HUES48 (cell line): ENCODE measurements around the gene AIMP1.

ENCODE experiments used
- H3K27ac ChIP-seq: one replicate; pipeline ENCODE4 v1.7.0; 2013; ENCODE audit warnings: low read depth, low read length, inconsistent platforms
- H3K27me3 ChIP-seq: 2 replicates; pipeline ENCODE4 v1.6.1; 2013; ENCODE audit warnings: mild to moderate bottlenecking, low read length; ENCODE audit not compliant: control insufficient read depth, insufficient read depth
- H3K36me3 ChIP-seq: 2 replicates; pipeline ENCODE4 v1.6.1; 2013; ENCODE audit warnings: low read length; ENCODE audit not compliant: control insufficient read depth, insufficient read depth
- H3K4me1 ChIP-seq: 2 replicates; pipeline ENCODE4 v1.6.1; 2013; ENCODE audit warnings: mild to moderate bottlenecking, low read length; ENCODE audit not compliant: control insufficient read depth, insufficient read depth
- H3K4me3 ChIP-seq: 2 replicates; pipeline ENCODE4 v1.5.1; 2013; ENCODE audit warnings: mild to moderate bottlenecking, low read depth, low read length
- H3K9ac ChIP-seq: 2 replicates; pipeline ENCODE4 v1.6.1; 2013; ENCODE audit warnings: mild to moderate bottlenecking, low read depth, low read length, moderate library complexity
- H3K9me3 ChIP-seq: 2 replicates; pipeline ENCODE4 v1.6.1; 2013; ENCODE audit warnings: low read length; ENCODE audit not compliant: control insufficient read depth, insufficient read depth

The AIMP1 gene

GRCh38 chr4:106329041-106329618 lies 12.8 kb downstream of the AIMP1 start:
- no peak overlapping the region for H3K9ac ChIP-seq
- no peaks in the 10 kb centered on the region for H3K27me3 ChIP-seq
- H3K4me1 ChIP-seq, result peaks cover 8% of the 10 kb centered on the region
- no peaks in the 10 kb centered on the region for H3K9me3 ChIP-seq
- peaks cover 86% of the 10 kb centered on the region for H3K36me3 ChIP-seq
- no peak overlapping the region for H3K27ac ChIP-seq
- H3K4me3 ChIP-seq, result no peak overlapping the region

GRCh38 chr4:106333186-106333585 lies 16.8 kb downstream of the AIMP1 start:
- H3K4me3 ChIP-seq, result no peak overlapping the region
- no peak overlapping the region for H3K27ac ChIP-seq
- H3K4me1 ChIP-seq, result no peaks in the 10 kb centered on the region
- H3K27me3 ChIP-seq, result no peaks in the 10 kb centered on the region
- no peak overlapping the region for H3K9ac ChIP-seq
- H3K36me3 ChIP-seq, result peaks cover 92% of the 10 kb centered on the region
- no peaks in the 10 kb centered on the region for H3K9me3 ChIP-seq

DNA sequence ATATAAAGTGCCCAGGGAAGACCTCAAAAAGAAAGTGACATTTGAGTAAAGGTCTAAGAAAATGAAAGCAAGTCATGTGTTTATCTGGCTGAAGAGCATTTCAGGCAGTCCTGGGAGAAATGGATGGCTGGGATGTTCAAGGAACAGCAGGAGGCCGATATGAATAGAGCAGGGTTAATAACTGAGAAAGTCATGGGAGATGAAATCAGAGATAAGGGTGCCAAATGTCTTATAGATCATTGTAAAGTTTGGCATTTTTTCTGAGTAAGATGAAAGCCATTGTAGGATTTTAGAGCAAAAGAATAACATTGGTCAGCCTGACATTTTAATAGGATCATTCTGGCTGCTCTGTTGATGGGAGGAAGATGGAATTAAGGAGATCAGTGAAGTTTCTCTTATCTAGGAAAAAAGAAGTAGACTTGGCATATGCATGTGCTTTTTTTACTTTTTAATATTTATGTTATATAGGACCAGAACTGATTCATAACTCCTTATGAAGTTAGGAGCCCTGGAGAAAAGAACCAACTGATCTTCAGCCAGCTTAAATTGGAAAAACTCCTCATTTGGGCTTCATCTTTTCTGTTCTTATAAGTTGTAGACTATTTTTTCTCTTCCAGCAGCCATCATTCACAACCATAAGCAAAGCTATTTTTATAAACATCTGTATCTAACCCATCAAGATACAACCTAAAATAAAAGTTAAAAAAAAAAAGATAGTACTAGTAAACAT lies 18.6 kb downstream of the AIMP1 start:
- H3K27me3 ChIP-seq, result no peaks in the 10 kb centered on the region
- H3K4me3 ChIP-seq, result no peak overlapping the region
- H3K36me3 ChIP-seq, result peaks cover 91% of the 10 kb centered on the region
- no peak overlapping the region for H3K9ac ChIP-seq
- H3K27ac ChIP-seq, result no peak overlapping the region
- no peaks in the 10 kb centered on the region for H3K4me1 ChIP-seq
- no peaks in the 10 kb centered on the region for H3K9me3 ChIP-seq

DNA sequence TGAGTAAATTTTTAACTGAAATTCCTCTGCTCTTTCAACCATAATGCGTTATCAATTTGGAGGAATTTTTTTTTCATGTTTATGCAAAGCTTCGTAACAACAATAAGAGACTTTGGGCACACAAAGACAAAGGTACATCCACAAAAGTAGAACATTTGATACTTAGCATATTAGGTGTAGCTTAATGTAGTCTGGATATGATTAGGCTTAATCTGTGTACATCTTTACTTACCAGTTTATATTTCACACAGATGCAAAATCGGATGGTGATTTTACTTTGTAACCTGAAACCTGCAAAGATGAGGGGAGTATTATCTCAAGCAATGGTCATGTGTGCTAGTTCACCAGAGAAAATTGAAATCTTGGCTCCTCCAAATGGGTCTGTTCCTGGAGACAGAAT lies 20.3 kb downstream of the AIMP1 start:
- no peaks in the 10 kb centered on the region for H3K9me3 ChIP-seq
- H3K27me3 ChIP-seq, result no peaks in the 10 kb centered on the region
- no peak overlapping the region for H3K4me3 ChIP-seq
- no peaks in the 10 kb centered on the region for H3K4me1 ChIP-seq
- peaks cover 79% of the 10 kb centered on the region for H3K36me3 ChIP-seq
- no peak overlapping the region for H3K27ac ChIP-seq
- H3K9ac ChIP-seq, result no peak overlapping the region

DNA sequence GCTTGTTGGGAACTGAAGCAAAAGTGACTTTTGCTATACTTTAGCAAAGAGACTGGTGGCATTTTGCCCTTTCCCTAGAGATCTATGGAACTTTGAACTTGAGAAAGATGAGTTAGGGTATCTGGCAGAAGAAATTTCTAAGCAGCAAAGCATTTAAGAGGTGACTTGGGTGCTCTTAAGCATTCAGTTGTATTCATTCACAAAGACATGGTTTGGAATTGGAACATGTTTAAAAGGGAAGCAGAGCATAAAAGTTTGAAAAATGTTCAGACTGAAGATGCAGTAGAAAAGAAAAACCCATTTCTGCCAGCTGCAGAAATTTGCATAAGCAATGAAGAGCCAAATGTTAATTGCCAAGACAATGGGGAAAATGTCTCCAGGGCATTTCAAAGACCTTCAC lies 21.6 kb downstream of the AIMP1 start:
- H3K4me3 ChIP-seq, result no peak overlapping the region
- H3K36me3 ChIP-seq, result peaks cover 66% of the 10 kb centered on the region
- no peaks in the 10 kb centered on the region for H3K4me1 ChIP-seq
- no peak overlapping the region for H3K27ac ChIP-seq
- H3K9me3 ChIP-seq, result no peaks in the 10 kb centered on the region
- no peaks in the 10 kb centered on the region for H3K27me3 ChIP-seq
- H3K9ac ChIP-seq, result no peak overlapping the region

GRCh38 chr4:106338671-106339070 lies 22.3 kb downstream of the AIMP1 start:
- Histone ChIP-seq H3K27ac (no peak overlapping the region), H3K4me1 (no peaks in the 10 kb centered on the region), H3K36me3 (peaks cover 58% of the 10 kb centered on the region), H3K9ac (no peak overlapping the region), H3K9me3 (no peaks in the 10 kb centered on the region), H3K27me3 (no peaks in the 10 kb centered on the region), H3K4me3 (no peak overlapping the region)

- Histone ChIP-seq H3K9me3 (no peaks in the 10 kb centered on the region), H3K4me1 (no peaks in the 10 kb centered on the region), H3K27ac (no peak overlapping the region), H3K4me3 (no peak overlapping the region), H3K27me3 (no peaks in the 10 kb centered on the region), H3K36me3 (peaks cover 50% of the 10 kb centered on the region), H3K9ac (no peak overlapping the region)
These were observed 23.1 kb downstream of the AIMP1 start for GRCh38 chr4:106339431-106339830.

DNA sequence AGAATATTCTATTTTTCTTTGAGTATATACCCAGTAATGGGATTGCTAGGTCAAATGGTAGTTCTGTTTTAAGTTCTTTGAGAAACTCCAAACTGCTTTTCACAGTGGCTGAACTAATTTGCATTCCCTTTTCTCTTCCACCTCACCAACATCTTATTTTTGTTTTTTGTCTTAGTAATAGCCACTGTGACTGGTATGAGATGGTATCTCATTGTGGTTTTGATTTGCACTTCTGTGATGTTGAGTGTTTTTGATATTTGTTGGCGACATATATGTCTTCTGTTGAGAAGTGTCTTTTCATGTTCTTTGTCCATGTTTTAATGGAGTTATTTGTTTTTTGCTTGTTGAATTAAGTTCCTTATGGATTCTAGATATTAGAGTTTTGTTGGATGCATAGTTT lies 24.4 kb downstream of the AIMP1 start:
- Histone ChIP-seq H3K36me3 (peaks cover 38% of the 10 kb centered on the region), H3K9me3 (no peaks in the 10 kb centered on the region), H3K9ac (no peak overlapping the region), H3K27ac (no peak overlapping the region), H3K4me1 (0 out of 2 replicates have a peak, but pooled peaks cover 4% of the 10 kb centered on the region), H3K27me3 (no peaks in the 10 kb centered on the region), H3K4me3 (no peak overlapping the region)

DNA sequence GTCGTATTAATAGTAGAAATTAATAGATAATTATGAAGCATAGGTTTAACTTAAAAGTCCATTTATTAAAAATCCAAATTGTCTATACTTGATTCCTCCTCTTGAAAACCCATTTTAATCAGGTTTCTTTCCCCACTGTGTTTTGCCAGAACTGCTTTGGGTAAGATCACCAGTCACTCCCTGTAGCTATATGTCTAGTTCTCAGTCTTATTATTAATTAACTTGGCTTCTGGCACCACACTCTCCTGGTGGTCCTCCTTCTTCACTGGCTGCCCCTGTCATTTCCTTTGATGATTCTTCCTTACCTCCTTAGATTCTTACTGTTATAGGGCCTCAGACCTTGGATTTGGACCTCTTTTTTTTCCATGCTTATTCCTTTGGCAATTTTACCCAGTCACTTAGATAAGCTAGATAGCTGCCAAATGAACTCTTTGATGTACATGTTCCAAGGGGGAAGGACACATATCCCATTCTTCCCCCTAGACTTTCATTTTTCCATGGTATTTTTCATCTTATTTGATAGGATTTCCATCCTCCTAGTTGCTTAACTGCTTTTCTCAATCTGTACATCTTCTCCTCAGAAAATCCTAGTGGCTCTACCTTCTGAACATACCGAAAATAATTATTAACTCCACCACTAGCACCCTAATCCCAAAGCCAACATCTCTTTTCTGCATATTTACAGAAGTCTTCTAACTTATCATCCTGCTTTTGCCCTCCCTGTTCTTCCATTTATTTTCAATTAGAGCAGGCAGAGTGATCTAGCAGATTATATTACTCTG lies 27.7 kb downstream of the AIMP1 start:
- no peak overlapping the region for H3K9ac ChIP-seq
- H3K27ac ChIP-seq, result peak overlapping the region; percentile 35
- H3K27me3 ChIP-seq, result no peaks in the 10 kb centered on the region
- 0 out of 2 replicates have a peak, but pooled peaks cover 4% of the 10 kb centered on the region for H3K4me1 ChIP-seq
- peaks cover 32% of the 10 kb centered on the region for H3K36me3 ChIP-seq
- H3K4me3 ChIP-seq, result no peak overlapping the region
- H3K9me3 ChIP-seq, result no peaks in the 10 kb centered on the region

GRCh38 chr4:106344647-106344970 lies 28.3 kb downstream of the AIMP1 start:
- no peaks in the 10 kb centered on the region for H3K27me3 ChIP-seq
- H3K4me3 ChIP-seq, result no peak overlapping the region
- H3K27ac ChIP-seq, result peak overlapping the region; percentile 35
- no peak overlapping the region for H3K9ac ChIP-seq
- no peaks in the 10 kb centered on the region for H3K9me3 ChIP-seq
- H3K4me1 ChIP-seq, result 0 out of 2 replicates have a peak, but pooled peaks cover 4% of the 10 kb centered on the region
- H3K36me3 ChIP-seq, result peaks cover 29% of the 10 kb centered on the region

DNA sequence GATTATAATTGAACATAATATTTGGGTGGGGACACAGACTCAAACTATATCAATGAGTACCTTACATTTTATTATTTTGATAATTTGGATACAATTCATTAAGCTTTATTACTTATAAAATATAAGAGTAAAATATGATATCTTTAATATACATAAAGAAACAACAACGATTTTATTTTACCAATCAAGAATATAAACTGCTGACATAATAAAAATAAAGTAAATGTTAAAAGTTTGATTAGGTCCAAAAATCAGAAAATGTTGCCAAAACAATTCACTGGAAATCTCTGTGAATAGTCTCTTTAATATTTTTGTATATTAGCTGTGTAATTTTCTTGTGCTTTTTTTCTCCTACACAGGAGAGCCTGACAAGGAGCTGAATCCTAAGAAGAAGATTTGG lies 30.8 kb downstream of the AIMP1 start:
- Histone ChIP-seq H3K4me1 (0 out of 2 replicates have a peak, but pooled peaks cover 4% of the 10 kb centered on the region), H3K9me3 (no peaks in the 10 kb centered on the region), H3K4me3 (no peak overlapping the region), H3K27me3 (no peaks in the 10 kb centered on the region), H3K36me3 (peaks cover 24% of the 10 kb centered on the region), H3K9ac (no peak overlapping the region), H3K27ac (no peak overlapping the region)
